Limb (tissue), 2 donors: ENCODE measurements around the gene PIGQ.

ENCODE experiments used
- DNase-seq, 2 donors: peaks; one replicate each; pipeline ENCODE4 v3.0.0-alpha.2; 2016; ENCODE audit errors: extremely low spot score in 2 of 2

The PIGQ gene

DNA sequence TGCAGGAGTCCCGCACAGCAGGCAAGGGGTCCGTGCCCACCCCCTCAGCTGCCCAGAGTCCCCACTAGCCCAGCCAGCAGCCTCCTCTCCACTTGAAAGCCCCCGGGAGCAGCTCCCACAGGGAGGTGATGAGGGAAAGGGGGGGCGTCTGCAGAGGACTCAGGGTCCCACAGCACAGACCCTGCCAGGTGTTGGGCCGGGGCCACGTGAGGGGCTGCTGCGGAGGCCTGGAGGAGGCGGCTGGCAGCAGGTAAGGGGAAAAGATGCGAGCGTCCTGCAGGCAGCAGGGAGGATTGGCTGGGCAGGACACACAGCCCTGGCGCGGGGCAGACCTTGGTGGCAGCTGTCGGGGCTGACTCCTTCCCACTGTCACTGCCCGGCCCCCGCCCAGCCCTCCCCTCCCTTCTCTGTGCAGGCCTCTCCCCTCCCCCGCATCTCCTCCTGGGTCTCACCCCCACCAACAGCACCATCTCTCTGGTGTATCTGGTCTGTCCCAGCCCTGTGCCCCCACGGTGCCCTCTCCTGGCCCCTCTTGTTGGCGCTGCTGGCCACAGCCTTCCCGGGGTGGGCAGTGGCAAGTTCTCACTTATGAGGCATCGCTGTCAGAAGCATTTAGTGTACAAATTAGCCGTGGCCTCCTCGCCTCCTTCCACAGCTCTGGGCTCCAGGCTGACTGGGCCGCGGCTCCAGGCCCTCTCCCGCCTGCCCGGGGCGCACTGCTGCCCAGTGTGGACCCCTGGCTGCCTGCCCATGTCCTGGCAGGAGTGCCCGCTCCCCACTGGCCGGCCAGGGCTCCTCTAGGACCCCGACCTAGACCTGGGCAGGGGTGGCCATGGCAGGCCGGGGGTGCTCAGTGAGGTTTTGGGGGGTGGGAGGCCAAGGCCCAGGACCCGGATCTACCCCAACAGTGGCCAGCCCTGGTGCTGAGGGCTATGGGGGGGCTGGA is 14.0 kb upstream of the PIGQ start:
- no peak for DNase-seq

DNA sequence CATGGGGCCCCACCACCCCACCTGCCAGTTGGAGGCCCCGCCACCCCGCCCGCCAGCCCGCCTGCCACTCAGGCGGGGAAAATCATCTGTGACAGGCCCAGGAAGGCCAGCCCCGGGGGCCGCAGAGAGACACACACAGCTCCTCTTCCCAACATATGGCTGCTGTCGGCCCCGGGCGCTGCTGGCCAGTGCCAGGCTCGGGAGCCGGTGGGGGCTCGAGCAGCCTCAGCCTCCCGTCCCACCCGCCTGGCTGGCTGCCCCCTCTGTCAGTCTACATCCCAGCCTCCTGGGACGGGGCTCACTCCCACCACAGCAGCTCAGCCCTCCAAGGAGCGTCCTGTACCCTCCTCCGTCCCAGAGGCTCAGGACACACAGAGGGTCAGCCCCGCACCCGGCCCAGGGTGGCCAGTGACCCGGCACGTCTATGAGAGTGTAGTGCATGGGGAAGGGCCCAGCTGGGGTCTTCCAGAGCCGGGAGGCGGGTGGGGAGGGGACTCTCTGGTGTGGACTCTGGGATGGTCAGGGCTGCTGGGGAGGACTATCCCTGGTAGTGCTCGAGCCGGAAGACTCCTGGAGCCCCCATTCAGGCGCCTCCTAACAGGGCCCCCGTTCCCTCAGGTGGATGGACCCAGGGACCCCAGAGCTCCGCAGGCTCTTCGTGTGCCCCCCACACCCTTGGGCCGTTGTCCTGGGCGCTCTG is 13.1 kb upstream of the PIGQ start:
- no peak for DNase-seq

DNA sequence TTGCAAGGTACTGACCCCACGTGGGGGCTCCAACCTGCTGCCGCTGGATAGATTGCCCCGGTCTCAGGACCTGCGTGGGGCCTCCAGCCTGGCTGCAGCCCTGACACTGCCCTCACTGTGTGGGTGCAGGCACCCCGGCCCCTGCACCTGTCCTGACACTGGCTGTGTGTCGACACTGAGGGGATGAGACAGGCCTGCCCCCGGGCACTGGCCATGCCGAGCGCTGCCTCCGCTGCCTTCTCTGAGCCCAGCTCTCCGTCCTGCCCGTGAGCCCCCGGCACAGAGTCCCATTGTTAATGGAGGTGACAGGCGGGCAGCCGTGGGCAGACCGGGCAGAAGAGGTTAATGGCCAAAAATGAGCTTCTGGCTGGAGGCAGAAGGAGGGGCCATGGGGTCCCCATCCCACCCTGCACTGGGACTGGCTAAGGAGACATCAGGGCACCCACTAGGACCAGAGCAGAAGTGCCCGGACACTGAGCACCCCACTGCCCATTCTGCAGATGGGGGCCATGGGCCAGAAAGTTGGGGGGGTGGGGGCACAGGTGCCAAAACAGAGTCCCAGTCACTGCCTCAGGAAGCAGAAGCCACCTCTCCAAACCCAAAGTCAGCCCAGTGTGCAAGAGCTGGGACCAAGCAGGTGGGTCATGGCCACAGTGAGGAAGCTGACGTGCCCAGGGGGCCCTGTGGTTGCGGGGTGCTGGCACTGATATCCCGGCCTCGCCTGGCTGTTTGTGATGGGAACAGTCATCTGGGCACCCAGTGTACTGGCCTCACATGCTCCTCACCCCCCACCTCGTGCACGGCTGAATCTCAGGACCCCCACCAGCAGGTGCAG is 12.1 kb upstream of the PIGQ start:
- no peak for DNase-seq

DNA sequence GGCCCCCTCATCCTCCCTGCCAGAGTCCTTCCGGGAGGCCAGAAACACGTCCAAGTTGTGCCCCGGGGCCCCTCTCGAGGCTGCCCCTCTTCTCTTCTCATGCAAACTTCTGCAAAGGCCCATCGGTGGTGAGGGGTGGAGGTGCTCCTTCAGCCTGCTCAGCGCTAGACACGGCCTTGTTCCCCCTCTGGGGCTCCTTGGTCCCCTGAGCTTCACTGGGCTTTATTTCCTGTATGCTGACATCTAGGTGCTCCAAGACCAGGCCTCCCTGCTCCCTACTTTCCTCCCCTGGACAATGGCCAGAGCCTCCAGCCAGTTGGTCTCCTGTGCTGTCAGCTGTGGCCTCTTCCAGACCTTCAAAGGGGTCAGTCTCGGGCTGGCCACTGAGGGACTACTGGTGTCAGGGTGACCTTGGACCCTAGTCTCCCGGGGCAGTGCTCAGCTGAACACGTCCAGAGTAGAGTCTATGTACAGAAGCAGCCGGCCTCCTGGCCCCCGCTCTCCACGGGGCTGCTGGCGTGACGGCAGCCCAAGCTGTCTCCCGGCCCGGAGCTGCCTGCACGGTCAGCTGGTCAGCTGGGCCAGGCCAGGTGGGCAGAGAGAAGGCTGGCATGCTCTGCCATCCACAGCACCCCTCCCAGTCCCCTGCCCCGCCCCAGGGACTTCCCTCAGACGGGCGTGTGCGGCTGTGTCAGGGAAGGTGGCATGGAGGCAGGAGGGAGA is 11.3 kb upstream of the PIGQ start:
- no peak for DNase-seq

DNA sequence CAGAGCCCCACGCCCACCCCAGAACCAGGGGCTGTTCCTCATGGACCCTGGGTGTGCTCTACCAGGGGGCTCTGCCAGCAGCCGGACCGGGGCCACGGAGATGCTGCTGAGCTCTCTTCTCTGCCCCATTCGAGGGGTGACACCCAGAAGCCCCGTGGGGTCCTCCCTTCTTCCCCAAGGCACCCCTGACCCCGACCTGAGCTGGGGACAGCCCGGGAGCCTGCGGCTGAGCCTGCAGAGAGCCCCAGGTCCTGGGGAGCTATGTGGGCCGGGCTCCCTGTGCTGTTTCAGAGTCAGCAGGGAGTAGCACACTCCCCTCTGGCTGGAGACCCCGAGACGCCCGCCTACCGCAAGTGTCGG is 10.8 kb upstream of the PIGQ start:
- DNase-seq = no peak

DNA sequence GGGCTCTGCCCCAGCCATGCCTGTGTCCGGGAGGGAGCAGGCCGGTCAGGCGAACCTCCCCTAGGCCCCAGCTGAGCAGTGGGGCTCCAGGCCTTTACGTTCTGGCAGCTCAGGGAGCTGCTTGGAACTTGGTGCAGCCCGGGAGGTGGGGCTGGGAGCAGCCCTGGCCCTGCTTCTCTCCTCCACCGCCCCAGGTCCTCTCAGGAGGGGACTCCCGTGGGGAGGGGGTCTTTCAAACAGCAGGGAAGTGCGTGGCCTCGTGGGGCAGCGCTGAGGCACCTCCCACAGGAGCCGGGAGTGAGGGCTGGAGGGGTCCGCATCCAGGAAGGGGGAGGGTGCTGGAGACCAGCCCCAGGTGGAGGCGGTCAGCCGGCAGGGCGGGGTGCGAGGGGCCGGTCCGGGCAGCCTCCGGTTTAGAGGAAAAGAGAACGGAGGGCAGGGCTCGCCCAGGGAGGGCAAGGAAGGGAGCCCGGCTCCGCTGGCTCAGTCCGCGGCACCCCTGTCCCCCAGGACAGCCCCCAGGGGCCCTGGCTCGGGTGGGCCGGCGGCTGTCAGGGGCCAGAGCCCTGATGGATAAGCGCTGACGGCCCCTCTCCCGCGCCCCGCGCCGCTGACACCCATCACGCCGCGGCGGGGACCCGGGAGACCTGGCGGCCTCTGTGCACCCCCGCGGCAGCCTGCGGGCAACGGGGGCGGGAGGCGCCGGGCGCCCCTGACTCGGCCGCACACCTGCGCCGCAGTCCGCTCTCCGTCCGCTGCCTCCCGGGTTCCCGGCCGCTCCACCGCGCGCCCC is 10.2 kb upstream of the PIGQ start:
- DNase-seq = no peak

- DNase-seq = no peak
Observed at GRCh38 chr16:560204-560700, 9.5 kb upstream of the PIGQ start, which contains the start of gene PRR35. Gene PRR35 (plus strand): TSS chr16:560394. CDS start chr16:563295, 2,901 bp downstream.

DNA sequence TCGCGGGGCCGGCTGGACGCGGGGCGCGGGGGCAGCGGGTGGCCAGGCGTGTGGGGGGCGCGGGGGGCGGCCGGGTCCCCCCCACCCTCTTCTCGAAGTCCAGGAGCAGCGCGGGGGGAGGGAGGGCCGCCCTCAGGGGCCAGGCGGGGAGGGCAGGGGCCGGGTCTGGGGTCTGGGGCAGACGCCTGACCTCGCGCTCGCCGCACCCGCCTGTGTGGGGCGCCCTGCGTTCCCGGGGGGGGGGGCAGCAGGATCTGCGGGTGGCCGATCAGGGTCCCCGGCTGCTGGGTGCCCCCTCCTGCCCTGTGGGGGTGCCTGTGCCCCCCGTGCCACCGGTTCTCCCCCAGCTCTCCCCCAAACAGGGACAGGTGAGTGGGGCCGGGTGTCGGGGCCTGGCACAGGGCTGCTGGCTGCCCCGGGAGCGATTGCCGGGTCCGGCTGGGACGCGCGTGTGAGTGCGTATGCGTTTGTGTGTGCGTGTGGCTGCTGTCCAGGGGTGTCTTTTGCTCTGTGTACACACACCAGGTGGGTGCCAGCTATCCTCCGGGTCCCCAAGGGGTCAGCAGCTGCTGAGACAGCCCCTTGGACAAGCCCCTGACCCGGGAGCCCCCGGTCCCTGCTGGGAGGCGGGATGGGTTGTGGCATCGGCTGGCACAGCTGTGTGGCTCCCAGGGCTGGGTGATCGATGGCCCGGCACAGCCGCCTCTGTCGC is 8.9 kb upstream of the PIGQ start:
- DNase-seq = no peak

- DNase-seq = no peak
Observed at GRCh38 chr16:561413-561794, 8.4 kb upstream of the PIGQ start.

DNA sequence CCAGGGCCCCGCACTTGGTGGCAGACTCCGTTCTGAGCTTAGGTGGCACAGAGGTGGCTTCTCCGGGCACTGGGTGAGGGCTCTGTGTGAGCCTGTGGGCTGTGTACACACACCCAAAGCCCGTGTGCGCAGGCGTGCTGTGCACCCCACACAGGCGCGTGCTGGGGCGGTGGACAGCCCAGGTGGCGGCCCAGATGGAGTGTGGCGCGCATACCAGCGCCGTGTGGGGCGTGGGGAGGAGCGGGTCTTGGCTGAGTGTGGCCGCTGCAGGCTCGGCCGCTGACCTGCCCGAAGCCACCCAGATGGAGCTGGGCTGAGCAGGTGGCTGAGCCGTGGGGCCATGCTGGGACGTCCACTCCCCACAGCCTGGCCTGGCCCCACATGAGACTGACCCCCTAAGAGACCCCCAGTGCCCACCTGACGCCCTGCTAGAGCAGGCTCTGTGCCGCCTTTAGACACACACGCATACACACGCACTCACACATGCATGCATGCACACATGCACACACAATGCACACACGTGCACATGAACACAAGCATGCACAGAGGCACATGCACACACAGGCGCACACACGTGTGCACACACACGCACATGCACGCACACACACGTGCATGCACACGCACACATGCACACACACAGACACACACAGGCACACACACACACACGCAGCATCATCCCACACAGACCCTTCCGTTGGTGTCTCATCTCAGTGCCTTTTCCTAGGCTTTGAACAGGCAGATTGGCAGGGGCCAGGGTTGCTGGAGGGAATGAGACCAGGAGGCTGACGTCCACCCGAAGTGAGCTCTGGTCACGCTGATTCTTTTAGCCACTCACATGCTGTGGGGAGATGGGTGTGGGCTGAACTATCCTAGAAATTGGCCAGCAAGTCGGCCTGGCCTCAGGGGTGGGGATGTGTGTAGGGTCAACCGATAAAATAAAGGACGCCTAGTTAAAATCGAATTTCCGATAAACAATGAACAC is 7.5 kb upstream of the PIGQ start:
- no peak for DNase-seq

DNA sequence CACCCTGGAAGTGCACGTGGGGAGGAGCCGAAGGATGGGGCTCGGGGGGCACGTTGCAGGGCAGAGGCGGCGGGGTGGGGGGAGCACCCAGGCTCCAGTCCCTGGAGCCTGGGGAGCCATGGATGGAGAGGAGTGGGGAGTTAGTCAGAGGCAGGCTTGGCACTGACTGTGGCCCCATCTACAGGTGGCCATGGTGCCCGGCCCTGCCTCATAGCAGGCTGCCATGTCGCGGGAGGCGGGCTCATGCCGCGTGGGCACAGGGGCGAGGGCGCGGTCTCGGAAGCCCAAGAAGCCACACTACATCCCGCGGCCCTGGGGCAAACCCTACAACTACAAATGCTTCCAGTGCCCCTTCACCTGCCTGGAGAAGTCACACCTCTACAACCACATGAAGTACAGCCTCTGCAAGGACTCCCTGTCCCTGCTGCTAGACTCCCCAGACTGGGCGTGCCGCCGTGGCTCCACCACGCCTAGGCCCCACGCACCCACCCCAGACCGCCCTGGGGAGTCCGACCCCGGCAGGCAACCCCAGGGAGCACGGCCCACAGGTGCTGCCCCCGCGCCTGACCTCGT is 6.6 kb upstream of the PIGQ start:
- DNase-seq = no peak

- no peak for DNase-seq
Observed at GRCh38 chr16:564690-565418, 4.9 kb upstream of the PIGQ start.

DNA sequence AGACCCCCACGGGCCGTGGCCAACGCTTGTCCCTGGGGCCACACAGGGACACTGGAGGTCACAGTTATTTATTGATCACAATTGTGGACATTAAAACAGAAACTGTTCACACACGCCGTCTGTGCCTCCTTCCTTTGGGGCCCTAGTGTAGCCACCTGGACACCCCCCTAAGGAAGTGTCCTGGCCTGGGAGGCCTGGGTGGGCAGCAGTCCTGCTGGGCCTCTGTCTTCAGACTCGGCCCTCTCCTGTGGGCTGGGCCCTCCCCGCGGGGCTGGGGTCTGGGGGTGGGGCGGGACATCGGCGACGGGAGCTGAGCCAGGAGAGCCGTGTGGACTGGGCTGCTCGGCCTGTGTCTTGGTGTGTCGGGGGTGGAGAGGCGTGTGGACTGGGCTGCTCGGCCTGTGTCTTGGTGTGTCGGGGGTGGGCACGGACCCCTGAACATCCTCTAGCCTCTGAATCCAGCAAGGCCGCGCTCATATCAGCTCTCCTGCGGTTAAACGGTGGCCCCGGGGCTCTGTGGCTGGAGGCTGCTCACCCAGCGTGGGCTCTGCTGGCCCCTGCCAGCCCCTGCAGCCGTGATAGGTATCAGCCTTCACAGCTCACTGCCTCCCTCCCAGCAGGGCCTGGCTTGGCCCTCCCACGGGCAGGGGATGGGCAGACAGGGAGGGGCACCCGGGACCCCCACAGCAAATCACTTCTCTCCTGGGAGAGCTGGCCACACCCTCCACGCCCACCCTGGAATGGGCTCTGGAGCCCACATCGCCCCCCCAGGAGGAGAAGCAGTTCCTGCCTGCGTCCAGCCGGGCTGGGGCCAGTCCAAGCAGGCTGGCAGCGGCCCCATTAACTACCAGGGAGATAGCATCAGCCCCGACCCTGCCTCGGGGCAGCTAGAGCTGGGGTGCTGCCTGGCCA is 4.1 kb upstream of the PIGQ start:
- no peak for DNase-seq

DNA sequence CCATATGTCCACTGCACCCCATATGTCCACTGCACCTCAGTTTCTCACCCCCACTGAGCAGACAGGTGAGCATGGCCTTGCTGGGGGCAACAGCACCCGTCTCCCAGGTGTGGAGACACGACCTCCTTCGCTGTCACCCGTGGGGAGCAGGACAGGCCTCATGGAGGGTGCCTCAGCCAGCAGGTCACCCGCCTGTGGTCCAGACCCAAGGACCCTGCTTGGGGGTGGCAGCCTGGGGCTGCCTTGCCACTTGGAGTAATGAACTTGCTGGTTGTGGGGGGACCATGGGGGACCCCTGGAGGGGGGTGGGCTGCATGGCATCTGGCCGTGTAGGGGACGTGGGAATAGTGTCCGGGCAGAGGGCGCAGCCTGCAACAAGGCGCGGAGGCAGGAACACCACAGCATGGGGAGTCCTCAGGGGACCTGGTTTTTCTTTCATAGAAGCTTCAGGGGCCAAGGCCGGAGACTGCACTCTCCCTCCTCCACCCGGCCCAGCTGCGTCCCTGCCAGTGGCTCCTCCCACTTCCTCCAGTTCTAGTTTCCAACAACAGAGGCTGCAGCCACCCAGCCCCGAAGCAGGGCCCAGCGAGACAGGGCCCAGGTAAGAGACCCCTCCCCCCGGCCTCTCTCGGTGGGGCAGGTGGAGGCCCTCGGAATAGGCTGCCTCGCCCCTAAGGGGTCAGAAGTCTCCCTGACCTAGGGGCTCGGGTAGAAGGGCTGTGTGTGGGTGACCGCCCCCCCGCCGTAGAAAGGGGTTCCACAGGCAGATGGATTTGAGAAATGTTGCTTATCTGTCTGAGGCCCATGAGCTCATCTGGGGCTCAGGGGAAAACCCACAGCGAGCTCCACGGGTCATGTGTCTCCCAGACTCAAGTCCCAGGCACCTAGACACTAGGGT is 3.0 kb upstream of the PIGQ start, which contains the start of gene NHLRC4:
Gene NHLRC4 (plus strand): TSS at position 531 of the 898 bp plus-strand sequence. CDS start 1,043 bp downstream, outside the sequence.
- peak; percentile 40 to 67 for DNase-seq
